HG03066 (cell line): ENCODE results near the gene NBEAL2.

Experiments
- ATAC-seq: cut with Tn5 transposase; IDR thresholded peaks from one replicate; pipeline ENCODE4 v1.9.1; 2021; ENCODE audit warnings: low read depth; ENCODE audit not compliant: unreplicated experiment

Gene NBEAL2

DNA sequence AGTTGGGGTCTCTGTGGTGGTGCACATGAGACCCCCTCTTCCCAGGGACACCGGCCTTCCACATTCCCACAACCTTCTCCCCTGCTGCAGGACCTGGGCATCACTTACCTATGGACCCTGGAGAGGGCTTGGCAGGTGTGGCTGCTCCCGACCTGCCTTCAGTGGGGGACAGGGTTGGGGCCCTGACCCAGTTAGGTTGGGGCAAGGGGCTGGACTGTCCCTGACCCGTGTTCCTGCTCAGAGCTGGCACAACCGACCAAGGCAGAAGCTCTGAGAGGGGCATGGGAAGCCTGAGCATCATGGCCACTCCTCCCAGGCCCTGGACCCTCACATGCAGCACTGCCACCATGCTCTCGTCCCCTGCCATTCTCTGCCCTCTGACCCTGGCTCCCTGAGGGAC is 6.1 kb downstream of the NBEAL2 start:
- no peak for ATAC-seq

DNA sequence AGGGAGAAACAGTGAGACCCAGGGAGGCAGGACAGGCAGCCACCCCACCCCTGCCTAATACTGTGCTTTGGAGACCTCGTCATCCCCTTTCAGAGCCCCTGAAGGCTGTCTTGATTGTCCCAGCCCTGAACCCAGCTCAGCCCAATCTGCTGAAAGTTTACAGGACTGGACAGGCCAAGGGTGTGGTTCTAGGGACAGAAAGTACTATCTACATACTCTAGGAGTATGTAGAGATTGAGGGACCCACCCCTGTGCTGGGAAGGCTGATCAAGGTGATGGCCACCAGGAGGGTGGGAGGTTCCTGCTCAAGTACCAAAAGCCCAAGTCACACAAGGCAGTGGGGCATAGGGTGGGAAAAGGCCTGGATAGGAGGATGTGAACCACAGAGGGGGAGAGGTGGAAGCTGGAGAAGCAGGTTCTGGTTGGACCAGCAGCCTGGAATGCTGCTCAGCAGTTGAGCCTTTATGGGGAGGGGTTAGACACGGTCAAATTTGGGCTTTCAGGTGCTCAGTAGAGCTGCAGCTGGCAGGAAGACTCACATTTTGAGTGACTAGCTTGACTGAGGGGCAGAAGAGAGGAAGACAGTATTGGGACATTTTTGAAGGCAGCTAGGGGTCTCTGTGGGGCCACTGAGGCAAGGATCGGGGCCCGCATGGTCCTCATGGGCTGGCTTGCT is 6.7 kb downstream of the NBEAL2 start:
- ATAC-seq: no peak

DNA sequence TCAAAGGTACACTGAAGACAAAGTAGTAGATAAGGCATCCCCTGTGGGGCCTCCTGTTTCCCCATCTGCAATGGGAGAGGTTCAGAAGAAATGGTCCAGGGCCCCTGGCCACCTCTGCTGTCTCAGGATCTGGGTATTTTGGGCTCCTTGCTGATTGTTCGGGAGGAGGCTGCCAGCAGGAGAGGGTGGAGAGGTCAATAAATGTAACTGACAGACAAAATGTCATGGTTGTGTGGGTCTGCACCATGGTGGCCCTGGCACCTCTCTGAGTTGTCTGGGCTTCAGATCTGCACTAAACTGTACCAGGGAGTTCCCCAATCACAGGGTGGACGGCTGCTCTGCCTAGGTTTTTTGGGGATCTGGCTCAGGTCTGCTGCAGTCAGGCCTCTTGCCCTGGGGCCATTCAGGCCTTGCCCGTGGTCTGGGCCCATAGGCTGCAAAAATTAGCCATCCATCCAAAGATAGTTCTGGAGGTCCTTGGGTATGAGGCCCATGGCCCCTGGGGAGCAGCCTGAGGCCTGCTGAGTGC is 7.4 kb downstream of the NBEAL2 start:
- no peak for ATAC-seq

DNA sequence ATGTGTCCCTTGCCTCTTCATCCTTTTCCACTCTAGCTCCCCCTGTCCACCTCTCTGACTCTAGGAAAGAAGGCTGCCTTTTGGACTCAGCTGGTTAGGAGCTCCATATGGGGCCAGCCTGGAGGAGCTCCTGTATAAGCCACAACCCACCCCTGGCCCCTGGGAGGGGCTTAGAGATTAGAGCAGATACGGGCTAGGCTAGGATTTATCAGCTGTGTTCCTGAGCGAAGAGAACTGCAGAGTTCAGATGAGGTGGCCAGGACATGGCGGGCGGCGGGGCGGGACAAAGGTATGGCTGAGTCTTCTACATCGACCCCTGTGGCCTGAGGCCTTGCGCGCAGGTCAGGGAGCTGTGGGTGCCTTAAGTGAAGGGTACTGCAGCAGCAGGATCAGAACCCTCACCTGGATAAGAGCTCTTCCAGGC is 7.9 kb downstream of the NBEAL2 start:
- ATAC-seq: peak; percentile 9

DNA sequence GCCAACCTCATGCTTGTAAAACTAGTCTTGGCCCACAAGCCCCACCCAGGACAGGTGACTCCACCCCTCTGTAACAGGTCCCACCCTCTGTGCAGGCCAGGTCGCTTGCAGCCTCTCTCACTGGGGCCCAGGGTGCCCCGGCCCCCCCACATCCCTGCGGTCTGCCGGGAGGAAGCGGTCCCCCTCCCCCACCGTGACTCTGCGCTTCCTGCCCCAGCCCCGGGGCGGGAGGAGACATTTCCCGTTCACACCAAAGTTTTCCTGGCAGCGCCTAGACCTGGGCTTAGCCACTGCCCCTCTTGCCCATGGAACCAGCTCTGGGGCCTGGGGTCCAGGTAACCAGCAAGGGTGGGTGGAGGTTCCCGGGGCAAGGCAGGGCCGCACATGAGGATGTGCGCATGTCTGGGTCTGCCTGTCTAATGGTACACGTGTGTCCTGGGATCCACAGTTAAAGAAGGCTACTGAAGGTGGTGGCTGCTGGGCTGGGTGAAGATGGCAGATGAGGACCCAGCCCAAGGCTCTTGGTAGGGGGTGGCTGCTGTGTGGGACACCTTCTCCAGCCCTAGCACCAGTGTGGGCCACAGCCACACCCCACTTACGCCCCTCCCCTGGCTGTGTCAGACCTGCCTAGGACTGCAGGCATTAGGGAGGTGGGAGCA is 8.4 kb downstream of the NBEAL2 start:
- ATAC-seq: peak; percentile 79

DNA sequence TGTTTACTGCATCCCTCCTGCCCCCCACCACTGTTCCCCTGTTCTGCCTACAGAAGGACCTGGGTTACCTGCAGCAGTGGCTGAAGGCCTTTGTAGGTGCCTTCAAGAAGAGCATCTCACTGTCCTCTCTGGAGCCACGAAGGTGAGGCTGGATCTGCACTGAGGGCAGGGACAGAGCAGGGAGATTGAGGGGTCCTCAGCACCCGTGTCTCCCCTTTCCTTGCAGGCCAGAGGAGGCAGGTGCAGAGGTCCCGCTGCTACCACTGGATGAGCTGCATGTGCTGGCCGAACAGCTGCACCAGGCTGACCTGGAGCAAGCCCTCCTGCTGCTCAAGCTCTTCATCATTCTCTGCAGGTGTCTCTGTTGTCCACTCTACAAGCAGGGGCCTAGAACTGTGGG is 9.2 kb downstream of the NBEAL2 start:
- no peak for ATAC-seq

DNA sequence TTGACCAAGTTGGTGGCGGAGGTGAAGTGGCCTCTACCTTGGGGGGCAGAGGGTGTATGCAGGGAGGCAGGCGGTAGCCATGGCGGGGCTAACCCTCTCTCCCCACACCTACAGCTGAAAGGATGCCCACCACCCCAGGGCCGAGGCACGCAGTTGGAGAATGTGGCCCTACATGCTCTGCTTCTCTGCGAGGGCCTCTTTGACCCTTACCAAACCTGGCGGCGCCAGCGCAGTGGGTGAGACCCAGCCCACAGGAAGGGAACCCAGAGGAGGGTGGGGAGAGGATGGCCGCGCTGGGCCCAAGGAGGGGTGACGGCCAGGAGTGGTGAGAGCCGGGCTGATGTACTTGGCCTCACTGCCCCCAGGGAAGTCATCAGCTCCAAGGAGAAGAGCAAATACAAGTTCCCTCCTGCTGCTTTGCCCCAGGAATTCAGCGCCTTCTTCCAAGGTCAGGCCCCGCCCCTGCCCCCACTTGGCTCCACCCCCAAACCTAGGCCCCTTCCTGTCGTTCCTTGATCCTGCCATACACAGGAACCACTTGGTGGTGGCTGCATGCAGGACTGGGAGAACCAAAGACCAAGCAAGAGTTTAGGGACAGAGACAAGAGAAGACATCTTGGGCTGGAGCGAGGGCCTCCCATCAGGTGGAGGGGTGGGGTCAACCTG is 9.8 kb downstream of the NBEAL2 start:
- no peak for ATAC-seq

DNA sequence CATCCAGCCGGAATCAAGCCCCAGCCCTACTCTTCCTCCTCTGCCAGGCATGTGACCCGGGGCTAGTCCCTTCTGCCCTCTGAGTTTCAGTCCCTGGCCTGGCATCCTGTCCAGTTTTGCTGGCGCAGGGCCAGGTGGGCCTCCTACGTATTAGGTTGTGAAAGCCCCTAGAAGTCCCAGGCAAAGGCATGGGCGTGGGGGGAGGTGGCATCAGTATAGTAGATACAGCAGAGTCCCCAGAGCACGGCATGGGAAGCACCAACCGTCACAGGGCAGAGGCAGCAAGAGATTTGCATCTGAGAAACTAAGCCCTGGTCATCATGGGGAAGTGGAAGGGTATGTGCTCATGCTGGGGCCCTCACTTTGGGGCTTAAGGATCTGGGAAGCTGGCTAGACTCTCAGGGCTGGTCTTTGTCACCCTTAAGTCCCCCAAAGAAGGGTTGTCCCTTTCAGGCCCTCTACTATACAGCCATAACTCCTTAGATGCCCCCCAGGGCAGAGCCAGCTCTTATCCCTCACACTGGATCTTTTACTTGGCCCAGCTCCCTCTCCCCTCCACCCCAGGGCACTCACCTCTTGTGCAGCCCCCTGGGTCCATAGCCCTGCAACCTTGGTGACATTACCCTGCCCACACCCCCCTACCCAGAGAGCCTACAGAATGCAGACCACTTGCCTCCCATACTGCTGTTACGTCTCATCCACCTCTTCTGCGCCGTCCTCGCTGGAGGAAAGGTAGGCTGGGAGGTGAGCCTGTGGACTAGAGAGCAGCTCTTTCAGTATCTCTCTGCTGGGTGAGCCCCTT is 11.3 kb downstream of the NBEAL2 start:
- ATAC-seq: no peak

DNA sequence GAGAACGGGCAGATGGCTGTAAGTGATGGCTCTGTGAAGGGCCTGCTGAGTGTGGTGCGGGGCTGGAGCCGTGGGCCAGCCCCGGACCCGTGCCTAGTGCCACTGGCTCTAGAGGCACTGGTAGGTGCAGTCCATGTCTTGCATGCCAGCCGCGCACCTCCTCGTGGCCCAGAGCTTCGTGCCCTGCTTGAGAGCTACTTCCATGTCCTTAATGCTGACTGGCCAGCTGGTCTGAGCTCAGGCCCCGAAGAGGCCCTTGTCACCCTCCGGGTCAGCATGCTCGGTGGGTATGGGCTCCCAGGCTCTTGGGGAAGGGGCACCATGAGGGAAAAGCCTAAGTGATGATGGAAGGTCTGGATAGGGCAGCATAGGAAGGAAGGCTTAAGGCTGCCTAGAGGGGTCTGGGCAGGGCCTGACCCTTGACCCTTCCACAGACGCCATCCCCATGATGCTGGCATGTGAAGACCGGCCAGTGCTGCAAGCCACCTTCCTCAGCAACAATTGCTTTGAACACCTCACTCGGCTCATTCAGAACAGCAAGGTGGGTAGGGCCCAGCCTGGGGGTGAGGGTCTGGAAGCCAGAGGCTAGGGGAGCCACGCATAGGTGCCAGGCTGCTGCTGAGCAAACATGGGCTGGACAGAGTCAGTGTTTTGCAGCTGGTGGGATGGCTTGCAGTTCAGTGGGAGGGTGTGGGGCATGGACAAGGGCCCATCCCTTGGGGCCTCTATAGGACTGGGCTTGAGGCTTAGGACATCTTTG is 12.1 kb downstream of the NBEAL2 start:
- ATAC-seq: no peak

DNA sequence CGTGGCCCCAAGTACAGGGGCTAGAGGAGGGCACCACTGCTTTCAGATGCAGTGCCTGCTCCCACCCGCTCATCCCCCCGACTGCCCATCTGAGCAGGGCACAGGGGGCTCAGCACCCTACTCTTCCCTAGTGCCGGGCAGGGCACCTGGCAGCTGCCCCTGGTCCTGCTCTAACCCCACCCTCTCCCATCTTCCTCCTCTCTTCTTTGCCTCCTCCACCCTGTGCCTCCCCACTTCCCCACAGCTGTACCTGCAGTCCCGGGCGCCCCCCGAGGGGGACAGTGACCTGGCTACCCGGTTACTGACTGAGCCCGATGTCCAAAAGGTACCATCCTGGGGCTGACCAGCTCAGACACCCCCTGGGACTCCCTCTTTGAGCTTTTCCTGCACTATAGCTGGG is 12.8 kb downstream of the NBEAL2 start:
- ATAC-seq: no peak

DNA sequence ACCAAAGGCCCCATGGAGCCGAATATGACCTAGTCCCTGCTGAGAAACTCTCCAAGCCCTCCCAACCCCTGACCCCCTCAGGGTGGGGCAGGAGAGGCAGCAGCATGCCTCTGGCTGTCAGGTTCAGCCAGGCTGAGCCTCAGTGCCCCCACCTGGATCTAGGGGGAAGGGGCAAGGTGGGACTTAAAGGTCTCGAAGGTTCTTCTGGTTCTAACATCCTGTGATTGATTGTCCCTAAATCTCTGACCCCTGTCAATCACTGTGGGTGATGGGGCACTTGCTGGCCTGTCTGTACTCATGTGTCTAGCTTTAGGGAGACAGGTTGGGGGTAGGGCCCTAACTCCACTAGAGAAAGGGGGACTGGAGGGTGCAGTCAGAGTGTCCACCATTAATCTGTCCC is 13.8 kb downstream of the NBEAL2 start:
- ATAC-seq: no peak

DNA sequence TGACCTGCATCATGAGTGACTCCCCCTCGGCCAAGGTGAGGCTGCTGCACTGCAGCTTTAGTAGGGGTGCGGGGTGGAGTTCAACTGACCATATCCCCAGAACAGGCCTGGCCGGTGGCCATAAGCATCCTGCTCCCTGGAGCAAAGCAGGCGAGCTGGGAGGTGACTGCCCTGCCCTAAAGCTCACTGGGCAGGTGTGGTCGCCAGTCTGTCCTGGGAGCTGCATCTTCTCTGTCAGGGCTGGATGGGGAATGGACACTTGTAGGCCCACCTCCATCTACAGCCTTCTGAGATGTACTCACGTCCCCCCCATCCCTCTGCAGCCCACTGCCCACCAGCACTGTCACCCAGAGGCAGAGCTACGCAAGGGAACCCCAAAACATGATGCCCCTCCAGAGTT is 14.5 kb downstream of the NBEAL2 start:
- ATAC-seq: no peak

DNA sequence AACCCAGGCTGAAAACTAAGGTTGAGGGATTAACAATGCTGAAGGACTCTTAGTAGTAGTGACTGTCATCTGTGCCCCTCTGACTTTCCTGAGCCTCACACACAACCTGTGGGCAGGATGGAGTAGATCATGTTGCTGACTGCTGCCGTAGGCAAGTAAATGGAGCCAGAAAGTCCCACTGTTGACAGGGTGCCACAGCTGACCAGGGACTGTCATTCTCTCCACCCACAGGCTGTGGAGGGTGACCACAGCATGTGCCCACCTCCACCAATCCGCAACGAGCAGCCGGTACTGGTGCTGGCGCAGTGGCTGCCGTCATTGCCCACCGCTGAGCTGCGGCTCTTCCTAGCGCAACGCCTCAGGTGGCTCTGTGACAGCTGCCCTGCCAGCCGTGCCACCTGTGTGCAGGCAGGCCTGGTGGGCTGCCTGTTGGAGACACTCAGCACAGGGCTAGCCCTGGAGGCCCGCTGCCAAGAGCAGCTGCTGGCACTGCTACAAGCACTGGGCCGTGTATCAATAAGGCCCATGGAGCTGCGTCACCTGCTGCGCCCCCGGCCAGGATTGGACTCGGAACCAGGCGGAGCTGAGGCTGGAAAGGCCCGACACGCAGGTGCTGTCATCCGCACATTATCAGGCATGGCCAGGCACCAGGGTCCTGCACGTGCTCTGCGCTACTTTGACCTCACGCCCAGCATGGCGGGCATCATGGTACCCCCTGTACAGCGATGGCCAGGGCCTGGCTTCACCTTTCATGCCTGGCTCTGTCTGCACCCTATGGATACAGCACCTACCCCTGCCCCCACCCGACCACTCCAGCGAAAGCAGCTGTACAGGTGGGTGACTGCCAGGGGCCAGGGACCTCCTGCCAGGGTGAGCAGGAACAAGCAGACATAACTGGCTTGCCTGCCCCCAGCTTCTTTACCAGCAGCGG is 15.6 kb downstream of the NBEAL2 start:
- no peak for ATAC-seq

DNA sequence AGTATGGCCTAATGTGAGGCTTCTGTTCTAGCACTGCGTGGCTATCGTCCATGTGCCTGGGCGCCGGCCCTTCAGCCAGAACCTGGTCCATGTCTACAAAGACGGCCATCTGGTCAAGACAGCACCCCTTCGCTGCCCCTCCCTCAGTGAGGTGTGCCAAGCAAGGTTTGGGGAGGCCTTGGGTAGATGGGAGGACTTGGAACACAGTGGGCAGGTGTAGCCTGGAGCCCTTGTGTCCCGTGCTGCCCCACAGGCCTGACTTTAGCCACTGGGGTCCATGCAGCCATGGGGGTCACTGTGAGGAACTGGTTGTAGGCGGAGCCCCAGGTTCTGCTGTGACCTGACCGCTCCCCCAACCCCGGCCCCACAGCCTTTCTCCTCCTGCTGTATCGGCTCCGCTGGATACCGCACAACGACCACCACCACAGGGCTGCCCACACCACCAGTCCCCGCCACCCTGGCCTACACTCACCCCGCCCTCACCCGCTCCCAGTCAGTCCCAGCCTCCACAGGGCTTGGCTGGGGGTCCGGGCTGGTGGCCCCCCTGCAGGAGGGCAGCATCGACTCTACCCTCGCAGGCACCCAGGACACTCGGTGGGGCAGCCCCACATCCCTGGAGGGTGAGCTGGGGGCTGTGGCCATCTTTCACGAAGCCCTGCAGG is 16.6 kb downstream of the NBEAL2 start:
- no peak for ATAC-seq

DNA sequence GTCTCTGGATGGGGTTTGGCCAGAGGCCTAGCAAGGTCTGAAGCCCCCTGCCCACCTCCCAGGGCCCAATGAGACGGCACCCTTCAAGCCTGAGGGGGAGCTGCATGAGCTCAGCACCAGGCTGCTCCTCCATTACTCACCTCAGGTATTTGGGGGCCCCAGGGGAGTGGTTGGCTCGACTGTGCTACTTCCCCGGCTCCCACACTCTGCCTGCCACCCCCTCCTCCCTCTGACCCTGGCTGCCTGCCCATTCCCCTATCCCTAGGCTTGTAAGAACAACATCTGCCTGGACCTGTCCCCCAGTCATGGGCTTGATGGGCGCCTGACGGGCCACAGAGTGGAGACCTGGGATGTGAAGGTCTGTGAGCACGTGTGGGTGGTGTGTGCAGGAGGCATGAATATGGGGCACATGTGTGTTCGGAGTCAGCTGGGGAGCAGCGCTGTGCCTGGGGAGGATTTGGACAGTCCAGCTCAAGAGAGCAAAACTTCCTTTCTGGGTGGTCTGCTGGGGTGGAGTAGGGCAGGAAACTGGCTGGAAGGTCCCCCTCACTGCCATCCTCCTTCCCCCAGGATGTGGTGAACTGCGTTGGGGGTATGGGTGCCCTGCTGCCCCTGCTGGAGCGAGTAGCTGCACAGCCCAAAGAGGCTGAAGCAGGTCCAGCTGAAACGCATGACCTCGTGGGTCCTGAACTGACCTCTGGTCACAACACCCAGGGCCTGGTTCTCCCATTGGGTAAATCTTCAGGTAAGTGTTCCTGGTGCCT is 17.4 kb downstream of the NBEAL2 start:
- no peak for ATAC-seq

DNA sequence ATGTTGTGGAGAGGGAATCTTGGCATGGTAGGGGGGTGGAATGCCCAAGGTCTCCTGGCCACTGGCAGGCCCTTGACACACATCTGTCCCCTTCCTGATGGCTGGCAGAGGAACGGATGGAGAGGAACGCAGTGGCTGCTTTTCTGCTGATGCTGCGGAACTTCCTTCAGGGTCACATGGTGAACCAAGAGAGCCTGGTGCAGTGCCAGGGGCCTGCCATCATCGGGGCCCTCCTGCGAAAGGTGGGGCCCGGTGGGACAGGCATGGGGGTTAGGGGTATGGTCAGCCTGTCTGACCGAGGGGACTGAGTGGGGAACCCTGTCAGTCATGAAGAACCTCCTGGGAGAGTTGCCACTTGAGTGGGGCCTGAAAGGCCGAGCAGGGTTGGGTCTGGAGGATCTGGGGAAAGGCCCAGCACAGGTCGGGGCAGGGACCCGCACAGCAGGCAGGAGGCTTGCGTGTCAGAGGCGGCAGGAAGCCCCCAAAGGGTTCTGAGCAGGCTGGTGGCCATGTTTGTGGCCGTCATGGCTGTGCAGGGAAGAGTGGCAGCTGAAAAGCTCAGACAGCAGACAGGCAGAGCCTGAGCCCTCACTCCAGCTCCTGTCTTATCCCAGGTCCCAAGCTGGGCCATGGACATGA is 18.1 kb downstream of the NBEAL2 start:
- no peak for ATAC-seq

DNA sequence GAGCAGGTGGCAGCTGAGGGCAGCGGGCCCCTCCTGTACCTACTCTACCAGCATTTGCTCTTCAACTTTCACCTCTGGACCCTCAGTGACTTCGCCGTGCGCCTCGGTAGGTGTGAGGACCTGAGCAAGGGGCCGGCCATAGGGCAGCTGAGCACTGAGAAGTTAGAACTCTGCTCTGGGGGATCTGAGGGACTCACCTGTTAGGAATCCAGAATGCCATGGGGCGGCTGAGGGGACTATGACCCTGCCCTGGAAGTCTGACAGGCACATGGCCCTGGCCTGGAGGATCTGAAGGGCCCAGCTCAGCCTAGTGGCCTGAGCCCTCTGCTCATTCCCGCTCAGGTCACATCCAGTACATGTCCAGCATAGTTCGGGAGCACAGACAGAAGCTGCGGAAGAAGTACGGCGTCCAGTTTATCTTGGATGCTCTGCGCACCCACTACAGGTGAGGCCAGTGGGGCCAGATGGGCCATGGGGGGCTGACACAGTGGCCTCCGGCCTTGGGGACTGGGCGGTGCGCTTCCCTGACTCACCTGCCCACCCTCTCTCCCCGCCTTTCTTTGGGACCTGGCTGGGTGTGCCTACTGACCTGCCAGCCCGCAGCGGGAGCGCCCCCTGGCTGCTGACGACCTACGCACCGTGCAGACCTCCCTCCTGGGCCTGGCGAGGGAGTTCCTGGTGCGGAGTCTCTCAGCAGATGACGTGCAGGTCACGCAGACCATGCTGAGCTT is 18.8 kb downstream of the NBEAL2 start:
- ATAC-seq: no peak
